HG03139 (cell line): Measurements from ENCODE around the gene NPM1.
"Not testable (repeated sequence)": the region's sequence is repeated elsewhere in the genome, so short reads cannot be mapped to it uniquely, and the experiment has no call there.

Source experiments
- ATAC-seq: cut with Tn5 transposase; IDR thresholded peaks from one replicate; pipeline ENCODE4 v1.9.1; 2021; ENCODE audit not compliant: unreplicated experiment

NPM1 gene

DNA sequence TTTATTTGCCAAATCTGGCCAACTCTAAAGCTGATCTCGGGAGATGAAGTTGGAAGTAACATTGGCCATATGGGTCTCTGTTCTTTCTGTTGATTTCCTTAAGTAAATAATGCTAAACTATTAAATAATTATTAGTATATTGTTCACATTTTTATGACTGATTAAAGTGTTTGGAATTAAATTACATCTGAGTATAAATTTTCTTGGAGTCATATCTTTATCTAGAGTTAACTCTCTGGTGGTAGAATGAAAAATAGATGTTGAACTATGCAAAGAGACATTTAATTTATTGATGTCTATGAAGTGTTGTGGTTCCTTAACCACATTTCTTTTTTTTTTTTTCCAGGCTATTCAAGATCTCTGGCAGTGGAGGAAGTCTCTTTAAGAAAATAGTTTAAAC, 22.5 kb downstream of the NPM1 start:
- ATAC-seq: no peak

DNA sequence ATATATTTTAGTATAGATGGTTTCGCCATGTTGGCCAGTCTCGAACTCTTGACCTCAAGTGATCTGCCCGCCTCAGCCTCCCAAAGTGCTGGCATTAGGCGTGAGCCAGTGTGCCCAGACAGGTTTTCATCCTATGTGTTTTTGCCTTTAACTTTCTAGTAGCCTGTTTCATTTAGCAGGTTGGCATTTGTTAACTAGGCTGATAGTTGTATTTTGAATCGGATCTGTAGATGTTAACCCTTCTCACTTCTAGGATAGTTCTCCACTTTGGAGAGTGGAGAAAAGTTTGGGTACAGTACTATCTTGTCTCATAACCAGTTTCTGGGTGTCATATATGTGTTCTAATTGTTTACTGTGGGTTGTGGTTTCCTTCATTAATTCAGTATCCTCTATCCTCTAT, 24.5 kb downstream of the NPM1 start:
- ATAC-seq: no peak

DNA sequence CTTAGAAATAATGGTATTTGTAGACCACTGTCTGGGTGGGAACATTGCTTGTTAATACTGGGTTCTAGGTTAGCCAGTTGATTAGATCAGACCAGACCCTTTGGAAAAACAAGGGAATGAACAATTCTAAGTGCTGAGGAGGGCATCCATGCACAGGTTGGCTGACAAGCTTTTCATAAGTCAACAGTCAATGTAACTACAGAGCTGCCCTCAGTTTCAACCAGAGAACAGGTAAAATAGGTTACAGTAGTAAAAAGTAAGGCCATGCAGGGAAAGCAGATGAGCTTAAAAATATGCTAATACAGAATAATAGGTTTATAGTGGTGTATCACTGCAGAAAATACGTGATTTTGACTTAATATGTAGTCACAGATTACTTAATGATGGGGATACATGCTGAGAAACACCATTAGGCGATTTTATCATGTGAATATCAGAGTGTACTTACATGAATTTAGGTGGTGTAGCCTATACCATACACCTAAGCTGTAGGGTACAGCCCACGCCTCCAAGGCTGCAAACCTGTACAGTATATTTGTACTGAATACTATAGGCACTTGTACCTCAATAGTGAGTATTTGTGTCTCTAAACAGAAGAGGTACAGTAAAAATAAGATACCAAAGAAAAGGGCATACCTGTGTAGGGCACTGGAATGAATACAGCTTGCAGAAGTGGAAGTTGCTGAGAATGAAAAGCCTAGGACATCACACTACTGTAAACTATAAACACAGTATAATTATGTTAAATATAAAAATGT, 25.7 kb downstream of the NPM1 start:
- no peak for ATAC-seq

DNA sequence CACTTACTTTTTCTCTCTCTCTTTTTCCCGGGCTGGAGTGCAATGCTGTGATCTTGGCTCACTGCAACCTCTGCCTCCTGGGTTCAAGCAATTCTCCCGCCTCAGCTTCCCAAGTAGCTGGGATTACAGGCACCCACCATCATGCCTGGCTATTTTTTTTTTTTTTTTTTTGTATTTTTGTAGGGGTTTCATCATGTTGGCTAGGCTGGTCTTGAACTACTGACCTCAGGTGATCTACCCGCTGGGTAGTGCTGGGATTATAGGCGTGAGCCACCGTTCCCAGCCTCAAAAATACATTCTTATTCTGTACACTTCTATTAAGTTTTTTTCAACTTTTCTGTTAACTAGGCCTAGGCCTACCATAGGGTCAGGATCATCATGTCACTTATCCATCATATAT, 26.3 kb downstream of the NPM1 start:
- ATAC-seq: not testable (repeated sequence)

DNA sequence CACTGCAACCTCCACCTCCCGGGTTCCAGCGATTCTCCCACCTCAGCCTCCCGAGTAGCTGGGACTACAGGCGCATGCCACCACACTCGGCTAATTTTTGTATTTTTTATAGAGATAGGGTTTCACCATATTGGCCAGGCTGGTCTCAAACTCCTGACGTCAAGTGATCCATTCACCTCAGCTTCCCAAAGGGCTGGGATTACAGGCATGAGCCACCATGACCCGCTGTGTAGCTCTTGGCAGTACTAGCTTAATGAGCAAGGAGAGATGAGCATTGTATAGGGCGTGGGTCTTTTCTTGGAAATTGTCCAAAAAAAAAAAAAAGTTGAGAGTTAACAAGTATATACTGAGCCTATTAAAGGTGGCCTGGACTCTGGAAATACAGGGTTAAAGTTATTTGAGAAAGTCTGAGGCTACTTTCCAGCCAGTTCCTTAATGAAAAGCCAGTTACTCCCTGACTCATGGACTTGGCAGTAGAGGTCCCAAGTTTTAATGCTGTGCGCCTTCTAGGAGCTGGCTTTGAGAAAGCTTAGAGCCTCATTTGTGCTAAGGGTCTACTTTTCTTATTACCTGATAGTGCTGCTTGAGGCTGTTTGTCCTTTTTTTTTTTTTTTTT, 27.6 kb downstream of the NPM1 start:
- ATAC-seq: no peak

DNA sequence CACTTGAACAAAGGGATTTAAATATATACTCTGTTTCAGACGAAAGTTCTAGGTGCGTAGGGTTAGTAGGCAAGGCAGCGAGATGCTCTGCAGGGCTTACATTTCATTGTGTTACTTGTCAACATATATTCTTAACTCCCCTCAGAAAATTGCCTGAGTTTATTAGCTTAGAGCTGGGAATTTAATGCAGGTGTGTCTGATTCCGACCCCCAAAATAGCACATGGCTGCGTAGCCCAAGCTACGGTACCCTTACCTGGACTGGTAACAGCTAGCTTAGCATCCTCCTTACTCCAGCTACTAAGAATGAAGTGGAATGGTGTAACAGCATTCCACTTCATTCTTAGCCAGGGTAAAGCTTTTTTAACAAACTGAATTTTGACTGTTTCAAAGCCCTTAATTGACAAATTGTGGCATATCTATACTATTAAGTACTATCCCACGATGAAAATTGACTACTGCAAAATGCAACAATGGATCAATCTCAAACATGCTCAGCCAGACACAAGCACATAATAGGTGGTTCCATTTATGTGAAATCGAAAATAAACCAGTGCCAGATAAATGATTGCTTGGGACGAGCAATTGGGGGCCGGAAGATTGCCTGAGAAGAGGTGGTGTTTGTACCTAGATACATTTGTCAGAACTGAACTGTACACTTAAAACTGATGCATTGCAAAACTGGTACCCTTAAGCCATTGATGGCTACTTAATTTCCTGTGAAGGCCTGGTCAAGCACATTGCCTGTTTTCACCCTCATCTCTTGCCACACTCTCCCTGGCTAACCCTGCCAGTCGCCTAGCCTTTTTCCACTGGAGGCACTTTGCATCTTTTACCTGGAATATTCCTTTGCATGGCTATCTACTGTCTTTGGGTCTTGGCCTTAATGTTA, 28.8 kb downstream of the NPM1 start:
- no peak for ATAC-seq

DNA sequence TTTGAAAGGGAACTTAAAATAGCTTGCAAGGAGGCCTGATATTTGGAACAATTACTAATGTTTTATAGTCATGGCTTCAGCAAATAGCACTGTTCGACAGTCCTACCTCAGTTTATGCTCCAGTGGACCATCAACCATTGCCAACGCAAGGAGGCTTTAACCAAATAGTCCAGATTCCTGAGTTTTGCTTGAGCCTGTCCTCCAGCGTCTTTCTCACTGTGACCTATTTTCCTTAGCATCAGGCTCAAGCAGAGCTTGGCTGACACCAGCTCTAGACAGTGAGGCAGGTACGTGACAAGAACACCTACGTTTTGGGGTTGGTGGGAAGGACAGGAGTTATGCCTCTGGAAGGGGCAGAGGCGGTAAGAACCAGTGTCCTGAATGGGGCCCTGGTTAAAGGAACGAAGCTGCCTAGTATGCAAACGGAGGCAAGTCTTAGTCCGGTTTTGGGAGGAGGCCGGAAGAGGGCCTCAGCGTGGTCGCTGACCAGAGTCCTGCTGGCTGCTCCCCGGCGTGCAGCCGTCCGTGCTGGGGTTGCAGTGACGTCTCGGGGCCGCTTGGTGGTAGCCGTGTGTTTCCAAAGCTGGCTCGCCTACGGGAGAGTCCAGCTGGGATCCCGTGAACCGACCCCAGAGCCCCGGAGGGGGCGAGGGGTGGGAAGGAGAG, 30.8 kb downstream of the NPM1 start:
- ATAC-seq: peak; percentile 65

DNA sequence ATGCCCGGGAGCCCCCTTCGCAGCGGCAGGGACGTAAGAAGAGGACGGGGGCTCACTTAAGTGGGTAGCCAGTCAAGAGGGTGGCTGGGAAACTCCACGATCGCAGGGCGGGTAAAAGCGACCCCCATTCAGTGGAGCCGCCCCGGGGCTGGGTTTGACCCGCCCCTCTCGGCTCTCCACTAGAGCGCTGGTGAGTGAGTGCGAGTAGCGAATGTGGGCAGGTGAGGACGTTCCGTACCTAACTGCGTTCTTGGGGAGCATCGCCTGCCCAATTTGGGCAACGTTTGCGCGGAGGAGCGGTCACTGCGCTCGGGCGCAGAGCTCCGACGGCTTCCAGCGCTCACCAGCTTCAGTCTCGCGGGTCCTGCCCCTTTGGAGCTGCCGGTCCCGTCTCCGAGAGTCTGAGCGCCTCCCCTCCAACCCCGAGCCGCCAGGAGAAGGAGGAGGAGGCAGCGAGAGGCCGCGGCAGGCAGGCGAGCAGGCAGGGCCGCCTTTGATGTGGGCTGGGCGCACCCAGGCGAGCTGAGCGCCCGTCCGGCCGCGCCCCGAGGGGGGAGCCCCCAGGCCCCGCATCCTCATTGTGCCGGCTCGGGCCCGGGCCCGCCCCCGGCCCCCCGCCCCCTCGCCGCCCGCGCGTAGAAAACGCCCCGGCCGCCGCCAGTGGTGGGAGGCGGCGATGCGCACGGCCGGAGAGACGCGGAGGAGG, 31.5 kb downstream of the NPM1 start, which contains the start of gene FGF18:
Gene FGF18 (plus strand): TSS at position 666 of the 706 bp plus-strand sequence. CDS start 553 bp downstream, outside the sequence.
- peak; percentile 42 for ATAC-seq

DNA sequence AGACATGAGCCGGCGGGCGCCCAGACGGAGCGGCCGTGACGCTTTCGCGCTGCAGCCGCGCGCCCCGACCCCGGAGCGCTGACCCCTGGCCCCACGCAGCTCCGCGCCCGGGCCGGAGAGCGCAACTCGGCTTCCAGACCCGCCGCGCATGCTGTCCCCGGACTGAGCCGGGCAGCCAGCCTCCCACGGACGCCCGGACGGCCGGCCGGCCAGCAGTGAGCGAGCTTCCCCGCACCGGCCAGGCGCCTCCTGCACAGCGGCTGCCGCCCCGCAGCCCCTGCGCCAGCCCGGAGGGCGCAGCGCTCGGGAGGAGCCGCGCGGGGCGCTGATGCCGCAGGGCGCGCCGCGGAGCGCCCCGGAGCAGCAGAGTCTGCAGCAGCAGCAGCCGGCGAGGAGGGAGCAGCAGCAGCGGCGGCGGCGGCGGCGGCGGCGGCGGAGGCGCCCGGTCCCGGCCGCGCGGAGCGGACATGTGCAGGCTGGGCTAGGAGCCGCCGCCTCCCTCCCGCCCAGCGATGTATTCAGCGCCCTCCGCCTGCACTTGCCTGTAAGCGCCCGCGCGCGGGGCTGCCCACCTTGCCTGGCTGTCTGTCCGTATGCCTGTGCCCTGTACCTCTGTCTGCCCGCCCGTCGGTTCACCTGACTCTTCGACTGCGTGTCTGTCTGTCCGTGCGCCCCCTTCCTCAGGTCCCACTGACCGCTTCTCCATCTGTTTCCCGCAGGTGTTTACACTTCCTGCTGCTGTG, 32.2 kb downstream of the NPM1 start:
- ATAC-seq: peak; percentile 20

DNA sequence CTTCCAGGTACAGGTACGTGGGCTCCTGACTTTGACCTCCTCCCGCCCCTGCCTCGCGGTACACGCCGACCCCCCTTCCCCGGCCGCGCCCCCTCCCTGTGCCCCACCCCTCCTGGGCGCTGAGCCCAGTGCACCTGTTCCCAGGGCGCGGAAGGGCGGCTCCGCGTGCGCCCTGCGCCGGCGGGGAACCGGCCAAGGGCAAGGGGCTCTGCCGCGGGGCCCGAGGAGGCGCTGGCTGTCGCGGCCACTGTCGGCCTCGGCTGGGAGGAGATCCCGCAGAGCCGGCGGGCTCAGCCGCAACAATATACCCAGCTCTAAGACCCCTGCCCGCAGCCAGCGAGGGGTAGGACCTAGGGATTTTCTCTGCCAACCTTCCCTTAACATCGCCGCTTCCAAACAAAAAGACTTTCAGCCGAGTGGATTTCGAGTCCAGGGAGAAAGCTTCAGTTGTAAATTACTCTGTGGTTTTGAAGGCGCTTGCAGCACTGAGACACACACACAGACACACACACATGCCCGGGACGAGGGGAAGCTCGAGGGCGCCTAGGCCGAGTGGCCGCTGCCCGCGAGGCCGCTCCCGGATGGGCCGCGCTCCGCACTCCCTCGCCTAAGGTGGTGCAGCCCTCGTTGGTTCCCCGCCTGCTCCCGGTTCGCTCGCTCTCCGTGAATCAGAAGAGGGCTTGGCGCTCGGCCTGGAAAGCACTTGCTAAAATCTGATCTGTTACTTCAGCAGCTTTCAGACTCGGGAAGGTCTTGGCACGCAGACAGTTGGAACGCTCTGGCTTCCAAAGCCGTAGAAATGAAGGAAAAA, 33.0 kb downstream of the NPM1 start:
- ATAC-seq: no peak

DNA sequence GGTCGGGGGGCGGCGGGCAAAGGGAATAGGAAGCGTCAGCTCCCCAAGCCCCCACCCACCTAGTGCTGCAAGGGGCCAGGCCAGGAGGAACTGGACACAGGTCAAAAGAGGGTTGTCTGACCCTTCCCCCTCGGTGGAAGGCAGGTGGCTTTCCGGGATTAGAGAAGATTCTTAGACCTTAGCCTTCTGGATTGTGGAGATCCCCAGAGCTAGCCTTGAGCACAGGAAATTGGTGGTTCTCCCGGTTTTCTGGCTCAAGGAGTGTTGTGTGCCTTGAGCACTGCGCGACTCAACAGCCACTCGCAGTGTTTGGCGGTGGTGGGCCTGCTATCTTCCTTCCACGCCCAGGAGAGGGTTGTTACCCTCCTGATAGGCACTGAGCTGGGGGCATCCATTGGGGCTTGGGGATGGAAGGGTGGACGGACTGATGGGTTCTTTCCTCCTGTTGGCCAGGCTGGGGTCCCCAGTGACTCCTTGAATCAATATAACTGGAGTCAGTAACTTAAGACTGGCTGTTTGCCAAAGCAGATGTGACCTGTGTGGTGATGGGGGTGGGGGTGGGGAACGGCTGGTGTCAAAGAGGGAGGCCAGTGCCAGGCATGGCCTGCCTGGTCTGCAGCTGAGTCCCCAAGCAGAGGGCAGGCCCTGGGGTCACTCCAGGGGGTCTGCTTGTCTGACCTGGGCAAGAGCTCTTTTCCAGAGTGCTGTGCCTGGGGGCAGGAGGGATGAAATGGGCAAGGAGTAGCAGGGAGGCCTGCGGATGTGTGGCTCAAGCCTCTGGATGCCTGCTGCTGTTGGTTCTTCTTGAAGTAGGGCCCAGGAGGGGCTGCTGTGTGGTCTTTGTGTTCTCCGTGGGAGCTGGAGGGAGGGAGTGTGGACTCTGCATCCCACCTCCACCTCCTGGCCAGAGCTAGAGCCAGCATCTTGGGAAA, 33.9 kb downstream of the NPM1 start:
- no peak for ATAC-seq

DNA sequence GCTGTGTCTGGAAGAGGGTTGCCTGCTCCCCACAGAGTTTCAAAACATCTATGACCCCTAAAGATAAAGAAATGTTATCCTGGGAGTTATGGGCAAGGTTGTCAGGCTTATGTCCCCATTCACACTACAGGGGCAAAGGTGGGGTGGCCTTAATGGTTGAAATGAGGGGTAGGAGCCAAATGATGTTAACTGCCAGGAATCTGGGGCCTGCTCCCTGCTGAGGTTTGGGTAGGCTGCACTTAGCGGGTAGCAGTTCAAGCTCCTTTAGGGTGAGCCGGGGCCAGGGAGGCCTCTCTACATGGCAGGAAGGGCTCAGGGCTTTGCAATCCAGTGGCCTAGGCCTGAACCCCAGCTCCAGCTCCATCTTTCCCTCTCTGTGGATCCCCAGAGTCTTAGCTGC, 34.8 kb downstream of the NPM1 start:
- no peak for ATAC-seq

DNA sequence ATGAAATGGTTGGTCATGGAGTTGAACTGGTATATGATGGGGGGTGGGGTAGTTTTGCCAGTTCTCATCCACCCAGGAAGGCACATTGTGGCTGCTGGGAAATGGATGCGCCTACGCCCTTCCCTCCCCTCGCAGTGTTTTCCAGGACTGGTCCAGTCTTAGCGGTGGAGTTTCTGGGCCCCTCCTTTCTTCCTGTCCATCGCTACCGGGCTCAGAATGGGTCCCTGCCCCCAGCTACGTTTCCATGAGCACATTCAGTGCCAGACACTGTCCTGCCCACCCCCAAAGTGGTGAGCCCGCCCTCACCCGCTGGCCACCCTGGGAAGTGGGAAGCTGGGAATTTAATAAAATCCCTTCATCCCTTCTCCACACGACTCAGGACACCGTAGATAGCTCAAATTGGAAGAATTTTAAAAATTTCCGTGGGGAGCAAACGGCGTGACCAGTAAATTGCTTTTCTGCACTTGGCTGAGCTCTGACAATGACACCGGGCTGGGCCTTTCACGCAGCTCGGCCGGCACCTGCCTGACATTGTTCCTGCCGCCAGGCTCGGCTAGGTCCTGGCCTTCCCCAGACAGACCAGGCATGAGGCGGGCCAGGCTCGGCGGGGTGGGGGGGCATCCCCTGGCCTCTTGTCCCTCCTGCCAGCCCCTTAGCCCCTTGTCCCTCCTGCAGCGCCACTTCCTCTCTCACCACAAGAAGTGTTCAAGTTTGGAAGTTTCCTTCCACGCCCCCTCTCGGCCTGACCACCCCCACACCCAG, 35.4 kb downstream of the NPM1 start:
- ATAC-seq: no peak

DNA sequence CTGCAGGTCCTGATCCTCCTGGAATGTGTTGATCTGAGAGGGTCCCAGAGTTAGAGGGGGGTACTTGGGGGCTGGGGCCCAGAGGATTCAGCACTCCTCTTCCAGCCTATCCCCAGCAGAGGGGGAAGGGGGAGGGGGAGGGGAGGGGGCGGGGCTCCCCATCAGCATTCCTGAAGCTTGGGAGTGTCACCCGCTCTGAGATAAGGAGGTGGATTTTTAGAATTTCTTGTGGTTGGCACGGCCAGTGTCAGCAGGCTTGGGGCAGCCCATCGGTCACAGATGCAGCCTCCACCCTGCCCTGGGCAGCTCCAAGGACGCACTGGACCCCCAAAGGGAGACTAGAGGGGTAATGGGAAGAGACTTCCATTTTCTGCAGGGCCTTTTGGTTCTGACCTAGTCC, 37.1 kb downstream of the NPM1 start:
- ATAC-seq: no peak

DNA sequence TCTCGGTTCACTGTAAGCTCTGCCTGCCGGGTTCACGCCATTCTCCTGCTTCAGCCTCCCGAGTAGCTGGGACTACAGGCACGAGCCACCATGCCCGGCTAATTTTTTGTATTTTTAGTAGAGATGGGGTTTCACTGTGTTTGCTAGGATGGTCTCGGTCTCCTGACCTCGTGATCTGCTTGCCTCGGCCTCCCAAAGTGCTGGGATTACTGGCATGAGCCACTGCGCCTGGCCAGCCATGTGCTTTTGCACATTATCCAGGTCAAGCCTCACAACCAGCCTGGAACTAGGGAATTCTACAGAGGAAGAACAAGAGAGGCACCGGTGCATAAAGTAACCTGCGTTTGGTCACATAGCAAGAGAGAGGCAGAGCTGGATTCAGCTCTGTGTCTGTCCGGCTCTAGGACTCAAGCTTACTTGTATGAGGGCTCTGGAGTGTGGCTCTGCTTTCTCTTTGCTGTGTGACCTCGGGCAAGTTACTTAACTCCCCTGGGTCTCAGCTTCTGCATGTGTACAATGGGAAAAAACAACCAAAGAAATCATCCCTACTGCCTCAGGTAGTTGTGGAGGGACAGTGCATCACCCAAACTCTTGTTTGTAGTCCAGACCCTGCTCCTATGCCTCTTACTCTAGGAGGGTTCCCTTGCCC, 38.1 kb downstream of the NPM1 start:
- no peak for ATAC-seq

DNA sequence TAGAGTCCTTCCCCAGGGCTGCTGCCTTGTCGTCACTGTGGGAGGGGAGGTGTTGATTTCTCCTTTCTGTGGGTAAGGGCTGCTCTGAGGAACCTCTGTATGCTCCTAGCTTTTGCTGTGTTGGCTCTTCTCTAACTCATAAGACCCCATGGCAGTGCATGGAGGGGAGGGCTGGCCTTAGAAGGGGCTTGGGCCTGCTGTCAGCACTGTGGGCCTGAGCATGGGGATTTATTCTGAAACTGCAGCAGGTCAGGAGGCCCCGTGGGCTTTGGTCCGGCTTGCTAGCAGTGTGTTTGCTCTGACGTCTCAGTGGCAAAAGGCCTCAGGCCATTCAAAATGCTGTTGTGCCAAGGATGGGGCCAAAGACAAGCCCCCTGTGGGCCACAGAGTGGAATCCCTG, 38.6 kb downstream of the NPM1 start:
- ATAC-seq: no peak

DNA sequence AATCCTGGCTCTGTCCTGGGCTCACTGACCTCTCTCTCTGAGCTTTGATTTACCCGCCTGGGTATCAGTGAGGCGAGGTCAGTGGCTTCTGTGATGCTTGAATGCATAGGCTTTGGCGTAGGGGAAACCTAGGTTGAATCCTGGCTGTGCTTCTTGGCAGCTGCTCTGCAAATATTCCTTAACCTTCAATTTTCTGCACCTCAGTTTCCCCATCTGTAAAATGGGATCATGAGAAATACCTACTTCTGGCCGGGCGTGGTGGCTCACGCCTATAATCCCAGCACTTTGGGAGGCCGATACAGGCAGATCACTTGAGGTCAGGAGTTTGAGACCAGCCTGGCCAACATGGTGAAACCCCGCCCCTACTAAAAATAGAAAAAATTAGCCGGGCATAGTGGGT, 39.0 kb downstream of the NPM1 start:
- no peak for ATAC-seq
